NCI-H2196 treated with DMSO at 0.1 percent for 48 hours (cell line): ENCODE results near the gene RAB11FIP3.
"Not testable (repeated sequence)": the region's sequence is repeated elsewhere in the genome, so short reads cannot be mapped to it uniquely, and the experiment has no call there.

ENCODE experiments used
- DNase-seq: peaks from one replicate; lab custom pipeline; 2025; ENCODE audit not compliant: unreplicated experiment; lab: John Stamatoyannopoulos, UW

RAB11FIP3 gene

DNA sequence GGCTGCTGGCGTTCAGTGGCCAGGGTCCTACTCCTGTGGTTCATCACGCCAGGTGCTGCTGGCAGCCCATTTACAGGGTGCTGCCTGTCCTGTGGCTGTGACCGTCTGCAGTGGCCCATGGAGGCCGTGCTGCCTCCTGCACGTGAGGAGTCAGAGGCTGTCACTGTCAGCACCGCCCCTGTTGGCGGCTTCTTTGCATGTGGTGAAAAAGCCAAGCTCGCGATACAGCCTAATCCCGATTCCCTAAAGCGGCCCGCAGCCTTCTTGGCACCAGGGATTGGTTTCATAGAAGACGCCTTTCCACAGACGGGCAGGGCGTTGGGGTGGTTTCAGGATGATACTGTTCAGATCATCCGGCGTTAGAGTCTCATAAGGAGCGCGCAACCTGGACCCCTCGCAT, 35.3 kb downstream of the RAB11FIP3 start:
- DNase-seq, result no peak

- no peak for DNase-seq
These were observed 37.6 kb downstream of the RAB11FIP3 start for GRCh38 chr16:463071-463470.

- DNase-seq, result no peak
These were observed 41.2 kb downstream of the RAB11FIP3 start for GRCh38 chr16:466651-467050.

GRCh38 chr16:467249-467871, 41.9 kb downstream of the RAB11FIP3 start:
- not testable (repeated sequence) for DNase-seq

GRCh38 chr16:468068-468821, 42.8 kb downstream of the RAB11FIP3 start:
- no peak for DNase-seq

DNA sequence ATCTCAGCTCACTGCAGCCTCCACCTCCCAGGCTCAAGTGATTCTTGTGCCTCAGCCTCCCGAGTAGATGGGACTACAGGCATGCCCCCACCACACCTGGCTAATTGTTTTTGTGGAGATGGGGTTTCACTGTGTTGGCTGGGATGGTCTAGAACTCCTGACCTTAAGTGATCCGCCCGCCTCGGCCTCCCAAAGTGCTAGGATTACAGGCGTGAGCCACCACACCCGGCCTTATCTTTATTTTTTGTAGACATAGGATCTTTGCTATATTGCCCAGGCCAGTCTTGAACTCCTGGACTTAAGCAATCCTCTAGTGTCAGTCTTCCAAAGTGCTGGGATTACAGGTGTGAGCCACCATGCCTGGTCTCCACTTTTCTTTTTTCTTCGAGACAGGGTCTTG, 44.0 kb downstream of the RAB11FIP3 start:
- DNase-seq, result not testable (repeated sequence)

DNA sequence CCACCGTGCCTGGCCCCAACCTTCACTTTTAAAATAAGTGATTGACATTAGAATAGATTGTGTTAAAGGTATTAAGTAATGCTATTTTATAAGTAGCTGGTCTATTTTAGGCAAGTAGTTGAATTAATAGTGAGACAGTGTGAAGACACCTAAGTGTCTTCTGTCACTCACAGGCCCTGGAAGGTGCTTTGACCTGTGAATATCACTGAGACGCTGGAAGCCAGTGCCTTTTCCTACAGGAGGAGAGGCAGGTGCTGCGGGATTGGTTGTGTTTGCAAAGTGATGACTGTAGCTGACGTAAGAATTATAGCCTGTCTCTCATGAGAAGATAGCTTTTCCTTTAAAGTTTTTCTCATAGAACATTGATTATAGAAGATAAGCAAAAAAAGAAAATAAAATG, 45.0 kb downstream of the RAB11FIP3 start:
- DNase-seq, result no peak

DNA sequence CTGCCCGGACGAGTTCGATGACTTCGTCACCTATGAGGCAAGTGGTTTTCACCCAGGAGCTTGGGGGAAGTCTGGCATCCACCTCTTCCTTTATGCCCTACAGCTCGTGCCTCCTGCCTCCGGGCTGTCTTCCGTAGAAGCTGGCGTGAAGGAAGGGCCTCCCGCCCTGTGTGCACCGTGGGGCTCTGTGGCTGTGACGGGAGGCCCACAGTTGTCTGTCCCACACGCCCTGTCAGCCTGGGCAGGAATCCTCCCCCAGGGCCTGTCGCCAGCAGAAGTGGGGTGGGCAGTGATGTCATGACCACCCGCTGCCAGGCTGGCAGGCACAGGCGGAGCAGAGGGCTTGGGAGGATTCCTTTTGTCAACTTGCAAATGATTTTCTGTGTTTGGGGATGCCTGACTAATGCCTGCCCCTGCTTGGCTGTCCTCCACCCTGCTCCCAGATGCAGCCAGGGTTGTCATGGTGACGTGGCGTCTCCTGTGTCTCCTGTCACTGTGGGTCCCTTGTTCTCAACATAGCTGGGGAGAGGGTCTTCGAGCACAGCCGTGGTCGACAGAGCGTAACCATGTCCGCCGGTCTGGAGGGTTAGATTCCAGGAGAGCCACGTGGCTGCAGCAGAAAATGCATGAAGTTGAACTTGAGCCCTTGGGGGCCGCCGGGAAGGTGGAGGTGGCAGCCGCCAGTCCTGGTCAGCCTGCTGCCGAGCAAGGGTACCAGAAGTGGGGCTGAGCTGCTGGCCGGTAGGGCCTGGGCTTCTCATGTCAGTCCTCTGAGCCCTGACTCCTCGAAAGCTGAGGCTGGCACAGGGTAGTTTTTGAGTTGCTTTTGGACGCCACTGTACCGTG, 46.1 kb downstream of the RAB11FIP3 start:
- DNase-seq, result no peak

GRCh38 chr16:472199-472504, 46.7 kb downstream of the RAB11FIP3 start:
- DNase-seq, result no peak

DNA sequence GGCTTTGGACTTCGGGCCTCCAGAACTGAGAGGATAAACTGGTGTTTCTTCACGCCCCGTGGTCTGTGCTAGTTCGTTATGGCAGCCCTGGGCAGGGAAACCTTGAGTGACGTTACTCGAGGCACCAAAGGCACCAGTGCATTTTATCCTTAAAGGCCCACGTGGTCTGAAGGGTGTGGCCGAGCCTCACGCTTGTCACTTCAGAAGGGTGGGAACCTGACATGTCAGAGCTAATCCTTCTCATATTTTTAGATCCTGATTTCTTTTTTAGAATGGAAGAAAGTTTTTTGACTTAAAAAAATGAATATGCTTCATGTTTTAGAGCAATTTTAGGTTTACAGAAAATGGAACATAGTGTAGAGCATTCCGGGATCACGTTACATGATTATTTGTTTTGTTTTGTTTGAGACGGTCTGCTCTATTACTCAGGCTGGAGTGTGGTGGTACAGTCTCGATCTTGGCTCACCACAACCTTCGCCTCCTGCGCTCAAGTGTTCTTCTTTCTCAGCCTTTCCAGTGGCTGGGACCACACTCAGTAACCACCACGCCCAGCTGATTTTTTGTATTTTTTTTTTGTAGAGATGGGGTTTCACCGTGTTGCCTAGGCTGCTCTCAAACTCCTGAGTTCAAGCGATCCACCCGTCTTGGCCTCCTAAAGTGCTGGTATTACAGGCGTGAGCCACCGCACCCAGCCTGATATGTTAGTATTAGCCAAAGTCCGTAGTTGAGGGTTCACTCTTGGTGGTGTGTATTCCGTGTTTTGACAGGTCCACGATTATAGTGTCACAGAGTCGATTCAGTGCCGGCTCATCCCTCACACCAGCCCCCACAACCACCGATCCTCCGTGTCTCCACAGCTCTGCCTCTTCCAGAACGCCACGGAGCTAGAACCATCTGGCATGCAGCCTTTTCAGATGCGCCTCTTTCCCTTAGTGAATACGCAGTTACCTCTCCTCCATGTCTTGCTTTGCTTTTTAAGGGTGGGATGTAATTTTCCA, 47.9 kb downstream of the RAB11FIP3 start:
- DNase-seq, result no peak

DNA sequence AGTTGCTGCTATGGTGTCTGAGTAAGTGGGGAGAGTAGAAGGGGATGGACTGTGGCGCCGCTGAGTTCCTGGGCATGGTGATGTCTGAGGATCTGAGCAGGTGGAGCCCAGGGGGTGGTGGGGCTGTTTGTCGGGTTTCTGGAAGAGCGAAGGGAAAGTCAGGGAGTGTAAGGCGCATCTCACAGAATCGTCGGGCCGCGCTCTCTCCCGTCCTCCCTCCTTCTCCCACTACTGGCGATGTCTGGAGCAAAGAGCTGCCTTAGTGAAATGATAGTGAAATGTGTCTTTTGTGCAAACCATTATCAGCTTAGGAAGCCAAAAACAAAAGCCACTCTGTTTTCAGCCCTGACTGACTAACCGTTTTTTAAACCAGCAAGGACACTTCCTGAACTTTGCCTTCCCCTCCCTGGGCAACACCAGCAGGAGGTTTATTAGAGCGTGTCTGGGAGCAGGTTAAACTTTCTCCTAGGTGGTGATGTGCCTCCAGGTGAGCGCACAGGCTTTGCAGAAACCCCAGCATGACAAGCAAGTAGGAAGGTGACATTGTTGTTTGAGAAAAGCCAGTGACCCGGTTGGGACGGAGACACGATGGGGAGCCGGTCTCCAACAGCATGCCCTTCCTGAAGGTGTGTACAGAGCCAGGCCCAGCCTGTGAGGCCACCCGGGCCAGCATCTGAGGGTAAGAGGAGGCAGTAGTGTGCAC, 49.1 kb downstream of the RAB11FIP3 start:
- DNase-seq, result no peak

DNA sequence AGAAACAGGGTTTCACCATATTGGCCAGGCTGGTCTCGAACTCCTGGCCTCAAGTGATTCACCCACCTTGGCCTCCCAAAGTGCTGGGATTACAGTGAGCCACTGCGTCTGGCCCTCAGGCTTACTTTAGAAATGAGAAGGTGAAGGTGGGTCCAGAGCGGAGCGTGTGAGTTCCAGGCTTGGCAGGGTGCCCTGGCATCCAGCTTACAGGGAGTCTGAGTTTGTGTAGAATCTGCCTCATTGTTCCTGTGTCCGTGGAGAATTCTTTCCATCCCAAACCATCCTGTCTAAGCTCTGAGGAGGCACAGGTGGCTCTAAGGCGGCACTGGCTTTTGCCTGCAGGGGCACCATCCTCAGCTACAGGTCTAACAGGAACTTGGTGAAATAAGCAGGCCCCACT, 50.6 kb downstream of the RAB11FIP3 start:
- no peak for DNase-seq

GRCh38 chr16:477301-478157, 52.1 kb downstream of the RAB11FIP3 start:
- no peak for DNase-seq

DNA sequence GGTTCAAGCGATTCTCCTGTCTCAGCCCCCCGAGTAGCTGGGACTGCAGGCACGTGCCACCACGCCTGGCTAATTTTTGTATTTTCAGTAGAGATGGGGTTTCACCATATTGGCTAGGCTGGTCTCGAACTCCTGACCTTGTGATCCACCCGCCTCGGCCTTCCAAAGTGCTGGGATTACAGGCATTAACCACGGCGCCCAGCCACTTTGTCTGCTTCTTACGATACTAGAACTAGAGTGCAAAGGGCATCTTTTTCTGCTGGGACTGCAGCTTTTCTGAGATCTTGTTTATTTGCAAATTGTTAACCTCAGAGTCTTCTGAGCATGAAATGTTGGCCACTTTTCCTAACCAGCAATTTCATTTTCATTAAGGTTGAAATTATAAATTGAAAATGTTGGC, 52.8 kb downstream of the RAB11FIP3 start:
- DNase-seq, result not testable (repeated sequence)

GRCh38 chr16:482468-483185, 57.2 kb downstream of the RAB11FIP3 start:
- DNase-seq, result no peak

- DNase-seq, result no peak
These were observed 58.1 kb downstream of the RAB11FIP3 start for GRCh38 chr16:483341-484075.

DNA sequence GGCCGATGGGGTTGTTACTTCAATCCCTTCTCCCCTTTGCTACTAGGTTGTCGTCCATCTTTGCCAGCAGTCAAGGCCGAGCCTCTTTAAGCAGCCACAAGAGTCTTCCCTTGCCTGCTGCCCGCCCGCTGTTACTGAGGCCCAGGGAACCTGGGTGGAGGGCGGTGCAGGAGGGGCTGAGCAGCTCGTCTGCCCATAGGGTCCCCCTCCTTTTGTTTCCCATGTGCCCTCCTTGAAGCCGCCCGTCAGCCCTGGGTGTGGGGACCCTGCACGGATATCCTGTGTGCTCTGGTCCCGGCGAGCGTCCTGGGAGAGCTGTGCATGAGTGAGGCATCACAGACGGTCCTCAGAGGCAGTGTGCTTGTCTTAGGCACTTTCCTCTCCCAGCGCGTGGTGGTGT, 64.2 kb downstream of the RAB11FIP3 start:
- no peak for DNase-seq

GRCh38 chr16:490768-491167, 65.3 kb downstream of the RAB11FIP3 start:
- no peak for DNase-seq
